Mesothelial cell of epicardium (in vitro differentiated cells): ENCODE measurements around the gene CAMK2B. TPM values are rescaled to one million over a fixed set of nuclear protein-coding genes. Genes with fewer than 3 reads are reported as not detected.

Experiments used
- DNase-seq, 2 experiments: peaks; one replicate each; pipeline ENCODE4 v3.0.0; 2021; ENCODE audit warnings: low spot score in 2 of 2; ENCODE audit not compliant: unreplicated experiment in 2 of 2
- H3K27ac Mint-ChIP-seq: 2 replicates; pipeline ENCODE4 v1.8.0; 2021; ENCODE audit warnings: mixed read lengths
- H3K27me3 Mint-ChIP-seq: 2 replicates; pipeline ENCODE4 v1.8.0; 2021; ENCODE audit warnings: low read depth, mixed read lengths
- H3K36me3 Mint-ChIP-seq: 2 replicates; pipeline ENCODE4 v1.8.0; 2021; ENCODE audit warnings: mixed read lengths
- H3K4me1 Mint-ChIP-seq: 2 replicates; pipeline ENCODE4 v1.8.0; 2021; ENCODE audit warnings: mixed read lengths
- H3K4me3 Mint-ChIP-seq: 2 replicates; pipeline ENCODE4 v1.8.0; 2021; ENCODE audit warnings: mild to moderate bottlenecking, moderate library complexity, mixed read lengths
- H3K9me3 Mint-ChIP-seq: 2 replicates; pipeline ENCODE4 v1.8.0; 2021; ENCODE audit warnings: mixed read lengths
- total RNA-seq: library from RNA; stranded (reverse); gene quantifications from 3 replicates; pipeline ENCODE4 v1.2.1, GENCODE V29; 2021
- TF ChIP-seq, protein P1 (sequence below): fragments of 200-600 bp; sonication (generic); IDR thresholded peaks from one replicate; pipeline ENCODE4 v1.5.0; 2021; ENCODE audit warnings: antibody characterized with exemption; ENCODE audit not compliant: unreplicated experiment

The CAMK2B gene
- total RNA-seq, 1 donor from 2014 or later = 1.8 TPM

DNA sequence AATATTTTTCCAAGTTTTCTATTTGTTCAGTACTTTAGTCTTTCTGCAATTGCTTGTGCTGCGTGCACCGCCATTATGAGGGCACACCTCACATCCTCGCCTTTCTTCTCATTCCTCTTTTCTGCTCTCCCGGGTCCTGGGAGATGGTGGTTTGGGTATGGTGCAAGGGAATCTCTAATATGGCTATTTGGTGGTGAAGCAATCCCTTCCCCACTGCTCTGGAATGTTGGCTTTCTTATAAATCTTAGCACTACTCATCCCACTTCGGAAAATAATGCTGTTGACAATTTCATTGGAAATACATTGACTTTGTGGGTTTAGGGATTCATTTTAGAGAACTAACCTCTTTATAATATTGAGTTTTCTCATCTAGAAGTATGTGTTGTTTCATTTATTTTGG is 134.2 kb downstream of the CAMK2B start:
- Mint-ChIP-seq H3K9me3 (no peaks in the 10 kb centered on the region), H3K4me1 (no peaks in the 10 kb centered on the region), H3K27ac (no peak overlapping the region), H3K27me3 (peaks cover 30% of the 10 kb centered on the region), H3K4me3 (no peak overlapping the region), H3K36me3 (no peaks in the 10 kb centered on the region)
- TF ChIP-seq, protein P1, sequence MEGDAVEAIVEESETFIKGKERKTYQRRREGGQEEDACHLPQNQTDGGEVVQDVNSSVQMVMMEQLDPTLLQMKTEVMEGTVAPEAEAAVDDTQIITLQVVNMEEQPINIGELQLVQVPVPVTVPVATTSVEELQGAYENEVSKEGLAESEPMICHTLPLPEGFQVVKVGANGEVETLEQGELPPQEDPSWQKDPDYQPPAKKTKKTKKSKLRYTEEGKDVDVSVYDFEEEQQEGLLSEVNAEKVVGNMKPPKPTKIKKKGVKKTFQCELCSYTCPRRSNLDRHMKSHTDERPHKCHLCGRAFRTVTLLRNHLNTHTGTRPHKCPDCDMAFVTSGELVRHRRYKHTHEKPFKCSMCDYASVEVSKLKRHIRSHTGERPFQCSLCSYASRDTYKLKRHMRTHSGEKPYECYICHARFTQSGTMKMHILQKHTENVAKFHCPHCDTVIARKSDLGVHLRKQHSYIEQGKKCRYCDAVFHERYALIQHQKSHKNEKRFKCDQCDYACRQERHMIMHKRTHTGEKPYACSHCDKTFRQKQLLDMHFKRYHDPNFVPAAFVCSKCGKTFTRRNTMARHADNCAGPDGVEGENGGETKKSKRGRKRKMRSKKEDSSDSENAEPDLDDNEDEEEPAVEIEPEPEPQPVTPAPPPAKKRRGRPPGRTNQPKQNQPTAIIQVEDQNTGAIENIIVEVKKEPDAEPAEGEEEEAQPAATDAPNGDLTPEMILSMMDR = no peak
- no peak for DNase-seq

DNA sequence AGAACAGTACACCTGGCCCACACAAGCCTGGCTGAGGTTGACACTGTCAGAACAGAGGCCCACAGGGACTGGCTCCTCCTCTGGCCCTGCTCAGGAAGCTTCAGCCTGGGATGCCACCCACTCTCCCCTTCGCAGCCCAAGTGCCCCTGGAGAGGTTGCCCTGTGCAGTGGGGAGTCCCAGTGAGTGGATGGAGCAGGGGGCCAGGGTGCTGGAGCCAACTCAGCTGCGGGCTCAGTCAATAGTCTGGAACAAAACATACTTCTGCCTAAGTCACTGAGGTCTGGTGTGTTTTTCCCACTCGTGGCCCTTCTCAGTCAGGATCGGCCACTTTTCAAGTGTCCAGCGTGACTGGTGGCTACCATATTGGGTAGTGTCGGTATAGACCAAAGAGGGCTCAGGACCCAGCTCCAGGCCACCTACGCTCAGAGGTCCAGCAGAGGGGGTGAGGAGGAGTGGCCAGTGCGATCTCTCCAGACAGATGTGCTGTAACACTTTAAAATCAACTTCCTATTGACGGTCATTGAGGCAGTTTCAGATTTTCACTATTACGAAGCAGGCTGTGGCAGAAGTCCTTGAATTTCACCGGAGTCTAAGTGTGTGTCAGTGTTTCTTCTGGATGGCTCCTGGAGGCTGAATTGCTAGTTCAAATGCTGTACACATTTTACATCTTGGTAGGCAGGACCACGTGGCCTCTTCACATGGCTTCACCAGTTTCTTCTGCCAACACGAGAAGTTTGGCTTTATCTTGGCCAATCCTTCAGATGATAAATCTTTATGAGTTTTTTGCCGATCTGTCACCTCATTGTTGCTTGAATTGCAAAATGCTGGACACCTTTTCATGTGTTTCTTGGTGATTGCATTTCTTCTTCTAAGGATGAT is 135.2 kb downstream of the CAMK2B start:
- no peak for DNase-seq
- H3K4me1 Mint-ChIP-seq = no peaks in the 10 kb centered on the region
- no peaks in the 10 kb centered on the region for H3K9me3 Mint-ChIP-seq
- no peak overlapping the region for H3K4me3 Mint-ChIP-seq
- H3K27ac Mint-ChIP-seq = no peak overlapping the region
- peaks cover 30% of the 10 kb centered on the region for H3K27me3 Mint-ChIP-seq
- TF ChIP-seq, protein P1 = no peak
- no peaks in the 10 kb centered on the region for H3K36me3 Mint-ChIP-seq

DNA sequence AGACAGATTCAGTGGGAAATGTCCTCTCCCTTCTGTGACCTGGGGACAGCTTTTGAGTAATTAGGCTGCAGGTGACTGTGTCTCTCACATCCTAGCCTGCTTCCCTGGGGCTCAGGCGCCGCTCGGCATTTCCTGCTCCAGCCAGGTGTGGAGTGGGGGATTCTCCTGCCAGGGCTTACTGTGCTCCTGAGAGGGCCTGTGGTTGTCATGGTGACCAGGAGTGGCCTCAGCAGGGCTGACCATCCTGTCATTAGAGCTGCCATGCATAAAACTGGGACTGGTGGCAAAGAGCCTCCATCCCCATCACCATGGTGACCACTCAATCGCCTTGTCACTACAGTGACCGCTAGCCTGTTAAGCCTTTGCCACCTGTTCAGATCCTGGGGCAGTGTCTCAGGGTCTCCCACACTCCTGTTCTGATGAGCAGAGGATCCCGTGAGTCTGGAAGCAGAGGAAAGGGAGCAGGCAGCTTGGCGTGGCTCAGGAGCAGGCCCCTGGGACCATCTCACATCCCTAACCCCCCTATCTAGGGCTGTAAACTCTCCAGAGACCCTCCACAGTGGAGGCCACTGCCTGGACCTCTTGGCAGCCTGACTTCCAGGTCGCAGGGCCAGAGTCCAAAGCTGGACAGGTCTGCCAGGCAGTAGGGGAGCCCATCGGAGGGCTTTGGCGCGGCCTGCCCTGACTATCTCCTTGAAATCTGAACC is 136.0 kb downstream of the CAMK2B start, which contains the start of gene GCK:
GCK (minus strand) TSS at position 154 of the 707 bp plus-strand sequence. CDS start 486 bp downstream, outside the sequence.
- Mint-ChIP-seq H3K4me1 (no peaks in the 10 kb centered on the region), H3K27me3 (peaks cover 30% of the 10 kb centered on the region), H3K36me3 (no peaks in the 10 kb centered on the region), H3K9me3 (no peaks in the 10 kb centered on the region), H3K4me3 (no peak within 1 kb of the TSS), H3K27ac (no peak within 1 kb of the TSS)
- no peak for DNase-seq
- TF ChIP-seq, protein P1 = no peak

DNA sequence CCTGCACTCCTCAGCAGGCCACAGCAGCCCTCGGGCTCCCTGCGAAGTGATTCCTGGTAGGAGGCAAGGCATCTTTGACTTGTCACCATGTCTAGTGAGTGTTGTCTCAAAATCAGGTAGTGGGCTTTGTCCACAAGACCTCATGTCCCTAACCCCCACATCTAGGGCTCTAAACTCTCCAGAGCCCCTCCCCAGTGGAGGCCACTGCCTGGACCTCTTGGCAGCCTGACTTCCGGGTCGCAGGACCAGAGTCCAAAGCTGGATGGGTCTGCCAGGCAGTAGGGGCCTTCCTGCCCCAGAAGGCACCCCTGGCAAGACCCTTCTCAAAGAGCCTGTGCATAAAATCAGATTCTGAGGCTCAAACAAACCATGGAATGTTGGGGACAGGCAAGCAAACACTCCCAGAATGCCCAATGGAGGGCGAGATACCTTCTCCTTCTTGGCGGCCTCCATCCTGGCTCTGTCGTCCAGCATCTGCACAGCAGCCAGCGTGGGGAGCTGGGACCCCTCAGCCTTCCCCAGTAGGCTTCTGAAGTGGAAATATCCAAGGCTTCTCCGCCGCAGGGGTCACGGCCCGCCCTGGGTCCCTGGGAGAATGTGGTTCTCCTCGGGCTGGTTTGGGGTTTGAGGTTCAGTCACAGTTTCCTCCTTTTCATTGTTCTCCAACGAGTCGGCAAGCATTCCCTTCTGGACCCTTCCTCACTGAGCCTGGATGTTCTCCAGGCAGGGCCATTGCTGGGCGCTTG is 136.7 kb downstream of the CAMK2B start:
- DNase-seq = peak in 1 of 2 experiments; percentile 31
- H3K27me3 Mint-ChIP-seq = peaks cover 28% of the 10 kb centered on the region
- H3K4me1 Mint-ChIP-seq = no peaks in the 10 kb centered on the region
- H3K36me3 Mint-ChIP-seq = no peaks in the 10 kb centered on the region
- H3K4me3 Mint-ChIP-seq = no peak overlapping the region
- H3K27ac Mint-ChIP-seq = no peak overlapping the region
- TF ChIP-seq, protein P1 = no peak
- H3K9me3 Mint-ChIP-seq = no peaks in the 10 kb centered on the region

DNA sequence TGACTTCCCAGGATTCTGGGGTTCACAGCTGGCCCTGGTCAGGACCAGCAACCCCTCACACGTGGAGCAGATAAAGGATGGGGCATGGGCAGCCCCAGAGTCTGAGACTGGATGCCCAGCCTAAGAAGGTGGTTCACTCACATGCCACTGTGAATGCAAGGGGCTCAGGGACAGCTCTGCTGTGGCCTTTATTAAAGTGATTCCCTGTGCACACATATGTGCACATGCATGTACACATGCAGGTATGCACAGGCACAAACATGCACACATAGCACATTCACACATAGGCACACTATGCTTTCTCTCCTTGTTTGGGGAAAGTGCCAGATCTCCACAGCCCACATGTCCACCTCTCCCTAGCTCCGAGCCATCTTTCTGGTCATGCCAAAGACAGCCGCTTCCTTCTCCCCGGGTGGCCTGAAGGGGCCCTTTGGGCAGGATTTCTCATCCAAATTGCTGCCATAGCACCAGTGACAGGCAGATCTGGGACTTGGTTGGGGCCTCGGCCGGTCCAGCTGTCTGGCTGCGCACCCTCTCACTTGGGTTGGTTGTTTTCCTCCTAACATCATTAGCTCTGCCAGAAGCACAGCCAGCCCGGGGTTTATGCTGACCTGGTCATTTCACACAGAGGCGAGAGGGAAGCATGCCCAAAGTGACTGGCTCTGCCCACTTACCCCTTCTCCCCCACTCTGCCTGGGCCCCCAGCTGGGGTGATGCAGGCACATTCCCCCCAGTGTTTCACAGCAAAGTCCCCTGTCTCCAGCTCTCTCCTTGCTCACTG is 137.6 kb downstream of the CAMK2B start:
- Mint-ChIP-seq H3K4me3 (no peak overlapping the region), H3K27ac (no peak overlapping the region), H3K9me3 (peaks cover 4% of the 10 kb centered on the region), H3K4me1 (no peaks in the 10 kb centered on the region), H3K36me3 (no peaks in the 10 kb centered on the region), H3K27me3 (peaks cover 26% of the 10 kb centered on the region)
- peak in 1 of 2 experiments; percentile 34 for DNase-seq
- TF ChIP-seq, protein P1 = no peak
